HEK293 (cell line): Measurements from ENCODE around the gene CREB5.

Experiments
- CTCF ChIA-PET: fragments of 350-600 bp; formaldehyde crosslinking; extraction: SDS; loops from one replicate; lab custom pipeline; 2021; ENCODE audit warnings: antibody characterized with exemption; lab: Yijun Ruan, JAX
- POLR2A ChIA-PET: fragments of 300-600 bp; formaldehyde crosslinking; extraction: SDS; loops from one replicate; lab custom pipeline; 2020; ENCODE audit warnings: antibody characterized with exemption, inconsistent platforms; lab: Yijun Ruan, JAX
- H3K27ac ChIP-seq: fragments of 200-500 bp; sonication (Bioruptor generic); 2 replicates; pipeline ENCODE4 v1.5.1; 2014; ENCODE audit warnings: low read depth, low read length, control low read depth, inconsistent platforms; ENCODE audit errors: extremely low read depth
- H3K36me3 ChIP-seq, 2 experiments: fragments of 200-500 bp in 1 of 2; sonication (Bioruptor generic) in 1 of 2; 1 replicate in 1 of 2; 2 replicates in 1 of 2; pipeline ENCODE4 v1.5.1; 2014 to 2017; ENCODE audit warnings: inconsistent platforms in 2 of 2, low read length in 2 of 2; ENCODE audit not compliant: control insufficient read depth in 2 of 2, insufficient read depth in 1 of 2
- H3K4me1 ChIP-seq: fragments of 200-500 bp; sonication (Bioruptor generic); 2 replicates; pipeline ENCODE4 v1.5.1; 2014; ENCODE audit warnings: mild to moderate bottlenecking, low read length, inconsistent platforms; ENCODE audit not compliant: control insufficient read depth, insufficient read depth
- H3K4me3 ChIP-seq: 2 replicates; pipeline ENCODE4 v1.5.1; 2011; ENCODE audit warnings: low read depth, mild to moderate bottlenecking, control low read depth, low read length, moderate library complexity
- H3K9me3 ChIP-seq: fragments of 200-500 bp; sonication (Bioruptor generic); 2 replicates; pipeline ENCODE4 v1.5.1; 2014; ENCODE audit warnings: low read depth, low read length, inconsistent platforms; ENCODE audit not compliant: control insufficient read depth, insufficient read depth
- BCL11B ChIP-seq: fragments of 450-650 bp; formaldehyde crosslinking; IDR thresholded peaks from 2 replicates; pipeline ENCODE4 v1.5.1; 2016; ENCODE audit warnings: low read depth, missing biosample characterization, missing genetic modification characterization
- REPIN1 ChIP-seq: fragments of 450-650 bp; formaldehyde crosslinking; IDR thresholded peaks from 2 replicates; pipeline ENCODE4 v1.5.1; 2017; ENCODE audit warnings: missing biosample characterization, missing genetic modification characterization, low read depth
- SP3 ChIP-seq: fragments of 450-650 bp; formaldehyde crosslinking; IDR thresholded peaks from 2 replicates; pipeline ENCODE4 v1.5.1; 2016; ENCODE audit warnings: missing biosample characterization, missing genetic modification characterization
- TCF7L2 ChIP-seq: IDR thresholded peaks from 2 replicates; pipeline ENCODE4 v1.6.1; 2011; ENCODE audit warnings: low read depth, mild to moderate bottlenecking, inconsistent platforms, low read length, moderate library complexity, borderline replicate concordance
- WT1 ChIP-seq: fragments of 450-650 bp; formaldehyde crosslinking; IDR thresholded peaks from 2 replicates; pipeline ENCODE4 v1.5.1; 2016; ENCODE audit warnings: missing biosample characterization, missing genetic modification characterization
- ZBTB21 ChIP-seq: fragments of 450-650 bp; formaldehyde crosslinking; IDR thresholded peaks from 2 replicates; pipeline ENCODE4 v1.5.1; 2017; ENCODE audit warnings: missing biosample characterization, missing genetic modification characterization
- ZBTB8A ChIP-seq: fragments of 450-650 bp; formaldehyde crosslinking; IDR thresholded peaks from 2 replicates; pipeline ENCODE4 v1.5.1; 2016; ENCODE audit warnings: missing biosample characterization, missing genetic modification characterization
- ZFHX2 ChIP-seq: fragments of 450-650 bp; formaldehyde crosslinking; conservative IDR thresholded peaks from 2 replicates; pipeline ENCODE4 v1.5.1; 2016; ENCODE audit warnings: missing biosample characterization, missing genetic modification characterization
- ZFP37 ChIP-seq: fragments of 450-650 bp; formaldehyde crosslinking; IDR thresholded peaks from 2 replicates; pipeline ENCODE4 v1.5.1; 2016; ENCODE audit warnings: missing biosample characterization, missing genetic modification characterization
- ZNF174 ChIP-seq: fragments of 450-650 bp; formaldehyde crosslinking; IDR thresholded peaks from 2 replicates; pipeline ENCODE4 v1.5.0; 2017; ENCODE audit warnings: missing biosample characterization, mild to moderate bottlenecking, missing genetic modification characterization
- ZNF184 ChIP-seq: fragments of 450-650 bp; IDR thresholded peaks from 2 replicates; pipeline ENCODE4 v1.5.1; 2018; ENCODE audit warnings: missing biosample characterization, mild to moderate bottlenecking, missing genetic modification characterization
- ZNF24 ChIP-seq: fragments of 450-650 bp; formaldehyde crosslinking; IDR thresholded peaks from 2 replicates; pipeline ENCODE4 v1.5.1; 2016; ENCODE audit warnings: missing biosample characterization, missing genetic modification characterization
- ZNF266 ChIP-seq: fragments of 450-650 bp; formaldehyde crosslinking; IDR thresholded peaks from 2 replicates; pipeline ENCODE4 v1.5.1; 2016; ENCODE audit warnings: missing biosample characterization, missing genetic modification characterization, low read depth
- ZNF514 ChIP-seq: fragments of 450-650 bp; formaldehyde crosslinking; IDR thresholded peaks from 2 replicates; pipeline ENCODE4 v1.5.1; 2016; ENCODE audit warnings: missing biosample characterization, missing genetic modification characterization
- ZNF558 ChIP-seq: fragments of 450-650 bp; formaldehyde crosslinking; IDR thresholded peaks from 2 replicates; pipeline ENCODE4 v1.5.1; 2016; ENCODE audit warnings: missing biosample characterization, missing genetic modification characterization
- ZNF561 ChIP-seq: fragments of 450-650 bp; IDR thresholded peaks from 2 replicates; pipeline ENCODE4 v1.5.1; 2018; ENCODE audit warnings: missing biosample characterization, missing genetic modification characterization, borderline replicate concordance
- TF ChIP-seq, protein P1 (sequence below): fragments of 450-650 bp; formaldehyde crosslinking; IDR thresholded peaks from 2 replicates; pipeline ENCODE4 v1.5.1; 2017; ENCODE audit warnings: missing biosample characterization, missing genetic modification characterization
- TF ChIP-seq, protein P2 (sequence below): fragments of 450-650 bp; formaldehyde crosslinking; IDR thresholded peaks from 2 replicates; pipeline ENCODE4 v1.5.1; 2016; ENCODE audit warnings: missing biosample characterization, missing genetic modification characterization
- TF ChIP-seq, protein P3 (sequence below): fragments of 450-650 bp; formaldehyde crosslinking; IDR thresholded peaks from 2 replicates; pipeline ENCODE4 v1.5.1; 2016; ENCODE audit warnings: missing biosample characterization, missing genetic modification characterization
- TF ChIP-seq, protein P4 (sequence below): fragments of 450-650 bp; formaldehyde crosslinking; IDR thresholded peaks from 2 replicates; pipeline ENCODE4 v1.5.1; 2016; ENCODE audit warnings: missing biosample characterization, missing genetic modification characterization
- TF ChIP-seq, protein P5 (sequence below): fragments of 450-650 bp; formaldehyde crosslinking; IDR thresholded peaks from 2 replicates; pipeline ENCODE4 v1.5.1; 2016; ENCODE audit warnings: missing biosample characterization, missing genetic modification characterization
- TF ChIP-seq, protein P6 (sequence below): IDR thresholded peaks from 2 replicates; pipeline ENCODE4 v1.6.1; 2011; ENCODE audit warnings: mild to moderate bottlenecking, low read depth, low read length, borderline replicate concordance
- TF ChIP-seq, protein P7 (sequence below): fragments of 450-650 bp; formaldehyde crosslinking; IDR thresholded peaks from 2 replicates; pipeline ENCODE4 v1.5.1; 2017; ENCODE audit warnings: missing biosample characterization, missing genetic modification characterization

CREB5 gene

DNA sequence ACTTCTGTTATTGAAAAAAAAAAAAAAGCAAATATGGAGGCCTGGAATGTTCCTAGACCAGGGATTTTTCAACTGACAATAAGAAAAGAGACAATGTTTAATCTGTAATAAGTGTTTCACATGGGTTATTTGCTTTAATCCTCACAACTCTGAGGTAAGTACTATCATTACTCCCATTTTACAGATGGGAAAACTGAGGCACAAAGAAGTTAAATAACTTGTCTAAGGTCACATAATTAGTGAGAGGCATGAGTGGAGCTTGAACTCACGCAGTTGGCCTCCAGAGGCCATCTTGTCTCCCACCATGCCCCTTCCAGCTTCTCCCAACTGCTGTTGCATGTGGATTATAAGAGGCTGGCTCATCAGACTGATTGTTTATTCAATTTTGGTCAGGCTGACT lies 36.6 kb upstream of the CREB5 start:
- Histone ChIP-seq H3K4me1 (no peaks in the 10 kb centered on the region), H3K4me3 (no peak overlapping the region), H3K9me3 (no peaks in the 10 kb centered on the region), H3K36me3 (no peaks in the 10 kb centered on the region), H3K27ac (no peak overlapping the region)
- ChIA-PET CTCF (no interaction called here), POLR2A (no interaction called here)
- TF ChIP-seq TCF7L2: no peak
- TF ChIP-seq, protein P1, sequence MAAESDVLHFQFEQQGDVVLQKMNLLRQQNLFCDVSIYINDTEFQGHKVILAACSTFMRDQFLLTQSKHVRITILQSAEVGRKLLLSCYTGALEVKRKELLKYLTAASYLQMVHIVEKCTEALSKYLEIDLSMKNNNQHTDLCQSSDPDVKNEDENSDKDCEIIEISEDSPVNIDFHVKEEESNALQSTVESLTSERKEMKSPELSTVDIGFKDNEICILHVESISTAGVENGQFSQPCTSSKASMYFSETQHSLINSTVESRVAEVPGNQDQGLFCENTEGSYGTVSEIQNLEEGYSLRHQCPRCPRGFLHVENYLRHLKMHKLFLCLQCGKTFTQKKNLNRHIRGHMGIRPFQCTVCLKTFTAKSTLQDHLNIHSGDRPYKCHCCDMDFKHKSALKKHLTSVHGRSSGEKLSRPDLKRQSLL (tag by site-specific recombination): no peak
- TF ChIP-seq, protein P2, sequence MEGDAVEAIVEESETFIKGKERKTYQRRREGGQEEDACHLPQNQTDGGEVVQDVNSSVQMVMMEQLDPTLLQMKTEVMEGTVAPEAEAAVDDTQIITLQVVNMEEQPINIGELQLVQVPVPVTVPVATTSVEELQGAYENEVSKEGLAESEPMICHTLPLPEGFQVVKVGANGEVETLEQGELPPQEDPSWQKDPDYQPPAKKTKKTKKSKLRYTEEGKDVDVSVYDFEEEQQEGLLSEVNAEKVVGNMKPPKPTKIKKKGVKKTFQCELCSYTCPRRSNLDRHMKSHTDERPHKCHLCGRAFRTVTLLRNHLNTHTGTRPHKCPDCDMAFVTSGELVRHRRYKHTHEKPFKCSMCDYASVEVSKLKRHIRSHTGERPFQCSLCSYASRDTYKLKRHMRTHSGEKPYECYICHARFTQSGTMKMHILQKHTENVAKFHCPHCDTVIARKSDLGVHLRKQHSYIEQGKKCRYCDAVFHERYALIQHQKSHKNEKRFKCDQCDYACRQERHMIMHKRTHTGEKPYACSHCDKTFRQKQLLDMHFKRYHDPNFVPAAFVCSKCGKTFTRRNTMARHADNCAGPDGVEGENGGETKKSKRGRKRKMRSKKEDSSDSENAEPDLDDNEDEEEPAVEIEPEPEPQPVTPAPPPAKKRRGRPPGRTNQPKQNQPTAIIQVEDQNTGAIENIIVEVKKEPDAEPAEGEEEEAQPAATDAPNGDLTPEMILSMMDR: no peak
- no peak for TF ChIP-seq ZNF184 (tag by site-specific recombination)
- TF ChIP-seq REPIN1 (tag by site-specific recombination): no peak
- no peak for TF ChIP-seq SP3 (tag by site-specific recombination)
- TF ChIP-seq ZBTB8A (tag by site-specific recombination): no peak
- TF ChIP-seq, protein P3, sequence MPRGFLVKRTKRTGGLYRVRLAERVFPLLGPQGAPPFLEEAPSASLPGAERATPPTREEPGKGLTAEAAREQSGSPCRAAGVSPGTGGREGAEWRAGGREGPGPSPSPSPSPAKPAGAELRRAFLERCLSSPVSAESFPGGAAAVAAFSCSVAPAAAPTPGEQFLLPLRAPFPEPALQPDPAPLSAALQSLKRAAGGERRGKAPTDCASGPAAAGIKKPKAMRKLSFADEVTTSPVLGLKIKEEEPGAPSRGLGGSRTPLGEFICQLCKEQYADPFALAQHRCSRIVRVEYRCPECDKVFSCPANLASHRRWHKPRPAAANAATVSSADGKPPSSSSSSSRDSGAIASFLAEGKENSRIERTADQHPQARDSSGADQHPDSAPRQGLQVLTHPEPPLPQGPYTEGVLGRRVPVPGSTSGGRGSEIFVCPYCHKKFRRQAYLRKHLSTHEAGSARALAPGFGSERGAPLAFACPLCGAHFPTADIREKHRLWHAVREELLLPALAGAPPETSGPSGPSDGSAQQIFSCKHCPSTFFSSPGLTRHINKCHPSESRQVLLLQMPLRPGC (tag by site-specific recombination): no peak
- TF ChIP-seq, protein P4, sequence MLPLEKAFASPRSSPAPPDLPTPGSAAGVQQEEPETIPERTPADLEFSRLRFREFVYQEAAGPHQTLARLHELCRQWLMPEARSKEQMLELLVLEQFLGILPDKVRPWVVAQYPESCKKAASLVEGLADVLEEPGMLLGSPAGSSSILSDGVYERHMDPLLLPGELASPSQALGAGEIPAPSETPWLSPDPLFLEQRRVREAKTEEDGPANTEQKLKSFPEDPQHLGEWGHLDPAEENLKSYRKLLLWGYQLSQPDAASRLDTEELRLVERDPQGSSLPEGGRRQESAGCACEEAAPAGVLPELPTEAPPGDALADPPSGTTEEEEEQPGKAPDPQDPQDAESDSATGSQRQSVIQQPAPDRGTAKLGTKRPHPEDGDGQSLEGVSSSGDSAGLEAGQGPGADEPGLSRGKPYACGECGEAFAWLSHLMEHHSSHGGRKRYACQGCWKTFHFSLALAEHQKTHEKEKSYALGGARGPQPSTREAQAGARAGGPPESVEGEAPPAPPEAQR (tag by site-specific recombination): no peak
- no peak for TF ChIP-seq ZNF24
- no peak for TF ChIP-seq ZNF561 (tag by site-specific recombination)
- TF ChIP-seq ZFHX2 (tag by site-specific recombination): no peak
- TF ChIP-seq ZFP37 (tag by site-specific recombination): no peak
- TF ChIP-seq, protein P5, sequence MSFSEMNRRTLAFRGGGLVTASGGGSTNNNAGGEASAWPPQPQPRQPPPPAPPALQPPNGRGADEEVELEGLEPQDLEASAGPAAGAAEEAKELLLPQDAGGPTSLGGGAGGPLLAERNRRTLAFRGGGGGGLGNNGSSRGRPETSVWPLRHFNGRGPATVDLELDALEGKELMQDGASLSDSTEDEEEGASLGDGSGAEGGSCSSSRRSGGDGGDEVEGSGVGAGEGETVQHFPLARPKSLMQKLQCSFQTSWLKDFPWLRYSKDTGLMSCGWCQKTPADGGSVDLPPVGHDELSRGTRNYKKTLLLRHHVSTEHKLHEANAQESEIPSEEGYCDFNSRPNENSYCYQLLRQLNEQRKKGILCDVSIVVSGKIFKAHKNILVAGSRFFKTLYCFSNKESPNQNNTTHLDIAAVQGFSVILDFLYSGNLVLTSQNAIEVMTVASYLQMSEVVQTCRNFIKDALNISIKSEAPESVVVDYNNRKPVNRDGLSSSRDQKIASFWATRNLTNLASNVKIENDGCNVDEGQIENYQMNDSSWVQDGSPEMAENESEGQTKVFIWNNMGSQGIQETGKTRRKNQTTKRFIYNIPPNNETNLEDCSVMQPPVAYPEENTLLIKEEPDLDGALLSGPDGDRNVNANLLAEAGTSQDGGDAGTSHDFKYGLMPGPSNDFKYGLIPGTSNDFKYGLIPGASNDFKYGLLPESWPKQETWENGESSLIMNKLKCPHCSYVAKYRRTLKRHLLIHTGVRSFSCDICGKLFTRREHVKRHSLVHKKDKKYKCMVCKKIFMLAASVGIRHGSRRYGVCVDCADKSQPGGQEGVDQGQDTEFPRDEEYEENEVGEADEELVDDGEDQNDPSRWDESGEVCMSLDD (tag by site-specific recombination): no peak
- no peak for TF ChIP-seq BCL11B (tag by site-specific recombination)
- no peak for TF ChIP-seq ZNF514 (tag by site-specific recombination)

DNA sequence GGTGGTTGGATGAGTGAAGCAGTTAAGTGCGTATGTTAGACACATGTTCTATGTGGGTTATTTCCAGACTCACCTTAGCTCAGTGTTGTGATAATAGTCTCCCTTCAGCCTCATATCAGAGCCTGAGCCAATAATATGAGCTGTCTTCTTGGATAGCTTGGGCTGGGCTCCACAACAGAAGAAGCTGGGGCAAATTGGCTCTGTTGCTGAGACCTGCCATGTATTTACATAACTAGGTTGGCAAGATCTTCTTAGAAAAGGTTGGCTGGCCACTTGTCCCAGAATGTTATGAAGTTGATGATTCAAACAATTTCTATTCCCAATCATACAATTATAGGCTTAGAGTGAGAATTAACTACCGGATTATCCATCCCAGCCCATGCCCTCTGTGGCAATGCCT lies 35.7 kb upstream of the CREB5 start:
- Histone ChIP-seq H3K4me1 (no peaks in the 10 kb centered on the region), H3K36me3 (no peaks in the 10 kb centered on the region), H3K27ac (no peak overlapping the region), H3K4me3 (no peak overlapping the region), H3K9me3 (no peaks in the 10 kb centered on the region)
- CTCF ChIA-PET: interaction anchor here (1.1 kb wide), 1 partner anchor 15 kb away, joined by 4 read pairs; no protein-coding TSS in a partner anchor
- POLR2A ChIA-PET: no interaction called here
- TF ChIP-seq ZNF558 (tag by site-specific recombination): no peak
- TF ChIP-seq, protein P6, sequence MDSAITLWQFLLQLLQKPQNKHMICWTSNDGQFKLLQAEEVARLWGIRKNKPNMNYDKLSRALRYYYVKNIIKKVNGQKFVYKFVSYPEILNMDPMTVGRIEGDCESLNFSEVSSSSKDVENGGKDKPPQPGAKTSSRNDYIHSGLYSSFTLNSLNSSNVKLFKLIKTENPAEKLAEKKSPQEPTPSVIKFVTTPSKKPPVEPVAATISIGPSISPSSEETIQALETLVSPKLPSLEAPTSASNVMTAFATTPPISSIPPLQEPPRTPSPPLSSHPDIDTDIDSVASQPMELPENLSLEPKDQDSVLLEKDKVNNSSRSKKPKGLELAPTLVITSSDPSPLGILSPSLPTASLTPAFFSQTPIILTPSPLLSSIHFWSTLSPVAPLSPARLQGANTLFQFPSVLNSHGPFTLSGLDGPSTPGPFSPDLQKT: no peak
- no peak for TF ChIP-seq ZNF266 (tag by site-specific recombination)
- TF ChIP-seq, protein P7, sequence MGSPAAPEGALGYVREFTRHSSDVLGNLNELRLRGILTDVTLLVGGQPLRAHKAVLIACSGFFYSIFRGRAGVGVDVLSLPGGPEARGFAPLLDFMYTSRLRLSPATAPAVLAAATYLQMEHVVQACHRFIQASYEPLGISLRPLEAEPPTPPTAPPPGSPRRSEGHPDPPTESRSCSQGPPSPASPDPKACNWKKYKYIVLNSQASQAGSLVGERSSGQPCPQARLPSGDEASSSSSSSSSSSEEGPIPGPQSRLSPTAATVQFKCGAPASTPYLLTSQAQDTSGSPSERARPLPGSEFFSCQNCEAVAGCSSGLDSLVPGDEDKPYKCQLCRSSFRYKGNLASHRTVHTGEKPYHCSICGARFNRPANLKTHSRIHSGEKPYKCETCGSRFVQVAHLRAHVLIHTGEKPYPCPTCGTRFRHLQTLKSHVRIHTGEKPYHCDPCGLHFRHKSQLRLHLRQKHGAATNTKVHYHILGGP (tag by site-specific recombination): no peak
- no peak for TF ChIP-seq ZNF174 (tag by site-specific recombination)
- TF ChIP-seq, protein P3 (tag by site-specific recombination): no peak
- no peak for TF ChIP-seq ZNF514 (tag by site-specific recombination)
- TF ChIP-seq ZBTB21: no peak
- TF ChIP-seq WT1 (tag by site-specific recombination): no peak
